ENCODE results near the gene HNRNPDL.
"Not testable (repeated sequence)": the region's sequence is repeated elsewhere in the genome, so short reads cannot be mapped to it uniquely, and the experiment has no call there.

Gene HNRNPDL

GRCh38 chr4:82431831-82432230, 1.6 kb upstream of the HNRNPDL start:
- no peak for DNase-seq

GRCh38 chr4:82430964-82431745, 893 bp upstream of the HNRNPDL start:
- DNase-seq = peak; percentile 14 to 55

- DNase-seq = peak; percentile 73 to 82
Observed at GRCh38 chr4:82429728-82430192, 502 bp downstream of the HNRNPDL start.

GRCh38 chr4:82428969-82429727, 1.1 kb downstream of the HNRNPDL start:
- DNase-seq = peak; percentile 91 to 96

- DNase-seq = no peak
Observed at GRCh38 chr4:82428526-82428968, 1.7 kb downstream of the HNRNPDL start.

GRCh38 chr4:82425478-82425877, 4.8 kb downstream of the HNRNPDL start:
- no peak for DNase-seq

GRCh38 chr4:82423245-82424054, 6.8 kb downstream of the HNRNPDL start:
- no peak for DNase-seq

- no peak for DNase-seq
Observed at GRCh38 chr4:82422616-82423015, 7.6 kb downstream of the HNRNPDL start.

- no peak for DNase-seq
Observed at GRCh38 chr4:82421796-82422560, 8.3 kb downstream of the HNRNPDL start.

- no peak for DNase-seq
Observed at GRCh38 chr4:82419451-82419850, 10.8 kb downstream of the HNRNPDL start.

- no peak for DNase-seq
Observed at GRCh38 chr4:82415922-82416365, 14.3 kb downstream of the HNRNPDL start.

GRCh38 chr4:82415061-82415460, 15.2 kb downstream of the HNRNPDL start:
- not testable (repeated sequence) for DNase-seq

- no peak for DNase-seq
Observed at GRCh38 chr4:82403725-82404124, 26.5 kb downstream of the HNRNPDL start.

- no peak for DNase-seq
Observed at GRCh38 chr4:82402196-82402775, 28.0 kb downstream of the HNRNPDL start.

GRCh38 chr4:82401600-82401999, 28.7 kb downstream of the HNRNPDL start:
- no peak for DNase-seq

- DNase-seq = no peak
Observed at GRCh38 chr4:82398263-82398662, 32.0 kb downstream of the HNRNPDL start.

GRCh38 chr4:82397527-82397926, 32.7 kb downstream of the HNRNPDL start:
- DNase-seq = no peak

GRCh38 chr4:82394896-82395295, 35.4 kb downstream of the HNRNPDL start:
- no peak for DNase-seq

GRCh38 chr4:82390061-82390460, 40.2 kb downstream of the HNRNPDL start:
- not testable (repeated sequence) for DNase-seq

- peak in 1 of 2 donors; percentile 16 for DNase-seq
Observed at GRCh38 chr4:82388405-82388804, 41.9 kb downstream of the HNRNPDL start.

GRCh38 chr4:82386312-82386711, 44.0 kb downstream of the HNRNPDL start:
- DNase-seq = not testable (repeated sequence)

- DNase-seq = no peak
Observed at GRCh38 chr4:82382751-82383150, 47.5 kb downstream of the HNRNPDL start.

Data from CD4-positive, alpha-beta T cell treated with Interferon alpha-2 for 1 hour (primary cell).